Right lobe of liver (tissue), 4 donors: ENCODE results near the gene ABHD2.

ENCODE experiments used
- CTCF ChIP-seq, 4 donors: fragments of 200-600 bp in 3 of 4; fragments of 450-650 bp in 1 of 4; IDR thresholded peaks; one replicate each; pipeline versions ENCODE4 v1.5.1 to v1.8.0; 2016 to 2022; ENCODE audit warnings: antibody characterized with exemption in 4 of 4, mild to moderate bottlenecking in 2 of 4
- POLR2A ChIP-seq: fragments of 450-650 bp; IDR thresholded peaks from one replicate; pipeline ENCODE4 v1.6.1; 2017; ENCODE audit warnings: antibody characterized with exemption, mild to moderate bottlenecking
- donor health status: DM: no; HTN: no; CAD: no.
- donor health status: DM: no; HTN: no; CAD: no.
- donor health status: DM: no; HTN: yes; CAD: no.

- TF ChIP-seq CTCF (IDR thresholded peaks at IDR 0.05) = no peak
- TF ChIP-seq POLR2A = peak; percentile 98
These were observed at the start of gene ABHD2 for GRCh38 chr15:89087830-89088604.
